WTC11 (cell line): ENCODE results near the gene GPX3.

Experiments used
- ATF3 ChIP-seq: sonication (generic); formaldehyde crosslinking; conservative IDR thresholded peaks from 2 replicates; pipeline ENCODE4 v1.8.1; 2022; ENCODE audit warnings: mild to moderate bottlenecking, missing genetic modification reagents
- CBFB ChIP-seq: sonication (generic); formaldehyde crosslinking; IDR thresholded peaks from 2 replicates; pipeline ENCODE4 v1.8.1; 2022; ENCODE audit warnings: mild to moderate bottlenecking, low read depth, missing genetic modification reagents
- CTCF ChIP-seq: fragments of 200-600 bp; IDR thresholded peaks from 2 replicates; pipeline ENCODE4 v1.8.0; 2022; ENCODE audit warnings: antibody characterized with exemption
- E2F1 ChIP-seq: sonication (generic); formaldehyde crosslinking; IDR thresholded peaks from 2 replicates; pipeline ENCODE4 v1.8.0; 2022; ENCODE audit warnings: mild to moderate bottlenecking, missing genetic modification reagents
- NFE2L1 ChIP-seq: sonication (generic); formaldehyde crosslinking; IDR thresholded peaks from 2 replicates; pipeline ENCODE4 v1.8.1; 2023; ENCODE audit warnings: missing genetic modification reagents
- PREB ChIP-seq: sonication (generic); formaldehyde crosslinking; IDR thresholded peaks from 2 replicates; pipeline ENCODE4 v1.8.1; 2022; ENCODE audit warnings: mild to moderate bottlenecking, missing genetic modification reagents, moderate library complexity, borderline replicate concordance
- USF2 ChIP-seq: sonication (generic); formaldehyde crosslinking; IDR thresholded peaks from 2 replicates; pipeline ENCODE4 v1.8.1; 2023; ENCODE audit warnings: mild to moderate bottlenecking, missing genetic modification reagents, moderate library complexity

GRCh38 chr5:151036556-151036955 is 16.2 kb downstream of the GPX3 start:
- TF ChIP-seq ATF3 (CRISPR knock-in tag) (no peak), E2F1 (no peak), CBFB (no peak), CTCF (no peak), PREB (no peak), NFE2L1 (CRISPR knock-in tag) (no peak), USF2 (CRISPR knock-in tag) (no peak)
